HepG2 (cell line): Measurements from ENCODE around the gene LZTS2. TPM values are rescaled to one million over a fixed set of nuclear protein-coding genes. Genes with fewer than 3 reads are reported as not detected.

Experiments used
- ATAC-seq: fragments of 200-7000 bp; cut with Tn5 transposase; 3 replicates; pipeline ENCODE4 v1.9.1; 2020; ENCODE audit warnings: mild to moderate bottlenecking, moderate library complexity
- BruUV-seq: library from RNA; stranded (reverse); fragments of 400-500 nt; replicated peaks from 2 replicates; lab custom pipeline; 2021; lab: Mats Ljungman, UMichigan
- CTCF ChIA-PET: fragments of 300-600 bp; formaldehyde crosslinking; extraction: SDS; loops from one replicate; lab custom pipeline; 2021; ENCODE audit warnings: low total read pairs, inconsistent platforms, low intra/inter-chr PET ratio; lab: Yijun Ruan, JAX
- POLR2A ChIA-PET: fragments of 350-600 bp; sonication (Branson Sonifier 250); formaldehyde crosslinking; loops from one replicate; lab custom pipeline; 2020; ENCODE audit warnings: antibody characterized with exemption, inconsistent platforms; lab: Yijun Ruan, JAX
- DNase-seq: peaks from one replicate; pipeline ENCODE4 v3.0.0-alpha.2; 2015; ENCODE audit warnings: low spot score
- FAIRE-seq: peaks from 3 replicates; lab custom pipeline; 2011; peaks lifted over from hg19 to GRCh38; lab: Jason Lieb, UNC
- H2AFZ ChIP-seq: one replicate; pipeline ENCODE4 v1.6.1; 2011; ENCODE audit warnings: low read length, inconsistent platforms
- H3K27ac ChIP-seq: fragments of 300-600 bp; 3 replicates; pipeline ENCODE4 v1.8.0; 2011; ENCODE audit warnings: mixed run types, mild to moderate bottlenecking, mixed read lengths, low read length, inconsistent platforms; ENCODE audit not compliant: insufficient read depth; ENCODE audit errors: extremely low read length
- H3K27me3 ChIP-seq, 2 experiments: fragments of 200-600 bp in 1 of 2; 2 replicates in 1 of 2; 3 replicates in 1 of 2; pipeline versions ENCODE4 v1.6.0 to v1.8.0; 2011; ENCODE audit warnings: low read length in 2 of 2, mild to moderate bottlenecking in 2 of 2, moderate library complexity in 2 of 2, inconsistent platforms in 1 of 2; ENCODE audit not compliant: insufficient read depth in 2 of 2, control insufficient read depth in 1 of 2
- H3K36me3 ChIP-seq, 2 experiments: fragments of 200-600 bp in 1 of 2; replicated peaks in 1 of 2; 2 replicates in 1 of 2; 3 replicates in 1 of 2; pipeline versions ENCODE4 v1.5.1 to v1.8.0; 2011; ENCODE audit warnings: low read length in 2 of 2, inconsistent platforms in 1 of 2; ENCODE audit not compliant: insufficient read depth in 2 of 2, control insufficient read depth in 1 of 2
- H3K4me1 ChIP-seq: 2 replicates; pipeline ENCODE4 v1.5.1; 2012; ENCODE audit warnings: low read length, inconsistent platforms; ENCODE audit not compliant: insufficient read depth
- H3K4me2 ChIP-seq: 2 replicates; pipeline ENCODE4 v1.6.0; 2011; ENCODE audit warnings: low read depth, low read length, inconsistent platforms
- H3K4me3 ChIP-seq, 3 experiments: fragments of 200-600 bp in 1 of 3; sonication (generic), shearing (Covaris generic) in 1 of 3; replicated peaks in 1 of 3; 2 replicates each; pipeline ENCODE4 v1.5.1; 2011 to 2016; ENCODE audit warnings: low read length in 3 of 3, inconsistent platforms in 2 of 3, low read depth in 2 of 3, mild to moderate bottlenecking in 2 of 3, control low read depth in 1 of 3, mixed read lengths in 1 of 3; ENCODE audit not compliant: insufficient read depth in 1 of 3
- H3K79me2 ChIP-seq: one replicate; pipeline ENCODE4 v1.6.1; 2011; ENCODE audit warnings: low read length, inconsistent platforms; ENCODE audit not compliant: insufficient read depth
- H3K9ac ChIP-seq: 2 replicates; pipeline ENCODE4 v1.6.0; 2011; ENCODE audit warnings: mild to moderate bottlenecking, low read depth, low read length, inconsistent platforms; ENCODE audit not compliant: insufficient read depth
- H3K9me3 ChIP-seq: 2 replicates; pipeline ENCODE4 v1.5.1; 2012; ENCODE audit warnings: mild to moderate bottlenecking, low read length
- H4K20me1 ChIP-seq: 2 replicates; pipeline ENCODE4 v1.6.0; 2011; ENCODE audit warnings: inconsistent platforms, mild to moderate bottlenecking, low read length, moderate library complexity; ENCODE audit not compliant: insufficient read depth
- BCL6 ChIP-seq: IDR thresholded peaks from 2 replicates; pipeline ENCODE4 v1.6.1; 2016; ENCODE audit warnings: missing genetic modification reagents, missing compliant biosample characterization
- BHLHE40 ChIP-seq: IDR thresholded peaks from 2 replicates; pipeline ENCODE4 v1.6.1; 2011; ENCODE audit warnings: low read length, improper control_type of control experiment
- CREM ChIP-seq, 2 experiments: sonication (generic) in 1 of 2; formaldehyde crosslinking in 1 of 2; IDR thresholded peaks; 2 replicates each; pipeline versions ENCODE4 v1.4.0 to v1.6.1; 2016 to 2020; ENCODE audit warnings: antibody characterized with exemption in 1 of 2, mild to moderate bottlenecking in 1 of 2, missing genetic modification reagents in 1 of 2
- E2F1 ChIP-seq: sonication (generic); formaldehyde crosslinking; IDR thresholded peaks from 2 replicates; pipeline ENCODE4 v1.5.0; 2020; ENCODE audit warnings: missing genetic modification reagents
- ELF3 ChIP-seq: IDR thresholded peaks from 2 replicates; pipeline ENCODE4 v1.6.1; 2016; ENCODE audit warnings: missing genetic modification reagents, missing compliant biosample characterization
- FOXK1 ChIP-seq: sonication (generic); formaldehyde crosslinking; IDR thresholded peaks from 2 replicates; pipeline ENCODE4 v1.4.0; 2020; ENCODE audit warnings: low read depth, missing genetic modification reagents, borderline replicate concordance
- GATAD2A ChIP-seq: IDR thresholded peaks from 2 replicates; pipeline ENCODE4 v1.6.1; 2016
- MED1 ChIP-seq: sonication (generic); formaldehyde crosslinking; IDR thresholded peaks from 2 replicates; pipeline ENCODE4 v1.4.0; 2020; ENCODE audit warnings: missing genetic modification reagents
- MIXL1 ChIP-seq: IDR thresholded peaks from 2 replicates; pipeline ENCODE4 v1.6.1; 2016
- NR2F1 ChIP-seq, 2 experiments: fragments of 450-650 bp in 1 of 2; formaldehyde crosslinking in 1 of 2; IDR thresholded peaks; 2 replicates each; pipeline versions ENCODE4 v1.5.0 to v1.6.1; 2016 to 2020; ENCODE audit warnings: mild to moderate bottlenecking in 1 of 2, missing compliant biosample characterization in 1 of 2, missing genetic modification reagents in 1 of 2, moderate library complexity in 1 of 2
- NR2F6 ChIP-seq, 2 experiments: IDR thresholded peaks; 2 replicates each; pipeline ENCODE4 v1.6.1; 2016; ENCODE audit warnings: antibody characterized with exemption in 1 of 2, mild to moderate bottlenecking in 1 of 2
- SIX1 ChIP-seq: sonication (generic); formaldehyde crosslinking; IDR thresholded peaks from 2 replicates; pipeline ENCODE4 v1.4.0; 2020; ENCODE audit warnings: missing genetic modification reagents, borderline replicate concordance
- SKIL ChIP-seq: sonication (generic); formaldehyde crosslinking; IDR thresholded peaks from 2 replicates; pipeline ENCODE4 v1.8.0; 2022; ENCODE audit warnings: missing genetic modification reagents, mild to moderate bottlenecking, moderate library complexity, borderline replicate concordance
- TERF1 ChIP-seq: sonication (generic); formaldehyde crosslinking; IDR thresholded peaks from 2 replicates; pipeline ENCODE4 v1.8.0; 2022; ENCODE audit warnings: mild to moderate bottlenecking, missing genetic modification reagents, moderate library complexity
- THRA ChIP-seq: sonication (generic); formaldehyde crosslinking; IDR thresholded peaks from 2 replicates; pipeline ENCODE4 v1.4.0; 2020; ENCODE audit warnings: missing genetic modification reagents, borderline replicate concordance
- ZNF451 ChIP-seq: sonication (generic); formaldehyde crosslinking; IDR thresholded peaks from 2 replicates; pipeline ENCODE4 v1.5.0; 2020; ENCODE audit warnings: mild to moderate bottlenecking, missing genetic modification reagents
- ZNF83 ChIP-seq: sonication (generic); formaldehyde crosslinking; IDR thresholded peaks from 2 replicates; pipeline ENCODE4 v1.4.0; 2020; ENCODE audit warnings: missing genetic modification reagents, mild to moderate bottlenecking, borderline replicate concordance
- whole genome bisulfite sequencing: methylation state at CpG from one replicate; pipeline ENCODE4 v1.1.6; 2017; ENCODE audit warnings: low lambda C conversion rate; 5-methylcytosine and 5-hydroxymethylcytosine counted together
- in situ Hi-C: cut with HindIII; loops from 2 replicates; pipeline ENCODE4 v1.10.0; 2017; ENCODE audit warnings: low pct_unique_long_range_greater_than_20kb; ENCODE audit not compliant: extremely low pct_ligation_motif_present
- intact Hi-C: fragments of 100-400 bp; cut with micrococcal nuclease; formaldehyde crosslinking; loops from one replicate; pipeline ENCODE4 v1.10.0; 2022; ENCODE audit not compliant: unreplicated experiment
- polyA plus RNA-seq, 8 experiments: library from polyadenylated mRNA; depleted of rRNA in 3 of 8; stranded (reverse) in 7 of 8; unstranded in 1 of 8; fragments of >200 nt; fragmentation: Illumina TruSeq in 4 of 8; extraction: Trizol in 4 of 8; gene quantifications; 2 replicates each; pipeline versions ENCODE4 v1.2.1 to v1.2.3, GENCODE V29; 2011 to 2016; ENCODE audit warnings: low read depth in 4 of 8, missing spikeins in 1 of 8, mixed read lengths in 1 of 8; ENCODE audit not compliant: insufficient read depth in 1 of 8
- total RNA-seq, 5 experiments: library from RNA; depleted of rRNA; stranded (reverse); fragments of >200 nt; fragmentation: Illumina TruSeq; extraction: Trizol; gene quantifications; 2 replicates each; pipeline ENCODE4 v1.2.3, GENCODE V29; 2016; ENCODE audit warnings: low read depth in 1 of 5

LZTS2 gene
- total and polyA plus RNA-seq, 2 of the 13 experiments (the other 11 are each of a cell fraction or from before 2014, with no cell fraction given) = 43.6 to 65.6 TPM

- TF ChIP-seq BHLHE40 = no peak
- TF ChIP-seq, all 625 proteins: peak for 5
These were observed 43.7 kb downstream of the LZTS2 start (continued) for GRCh38 chr10:101043363-101043707.

- DNase-seq (peak; percentile 37), FAIRE-seq (no peak), ATAC-seq (no peak)
- intact Hi-C loops = no loop called here
- peaks cover 61% of the 10 kb centered on the region for H3K4me1 ChIP-seq
- CTCF ChIA-PET = interaction anchor here (4.2 kb wide), 1 partner anchor 23 kb away, joined by 45 read pairs; no protein-coding TSS in a partner anchor
- peak overlapping the region; percentile 87 for H3K27ac ChIP-seq
- POLR2A ChIA-PET = interaction anchor here (1.7 to 5.9 kb wide), 10 partner anchors 8 to 69 kb away, joined by 5 to 141 read pairs (median 12); partner anchors contain the start of genes KAZALD1, PDZD7 and SFXN3
- no peak overlapping the region for H2AFZ ChIP-seq
- H3K4me2 ChIP-seq = peak overlapping the region; percentile 89
- no peaks in the 10 kb centered on the region for H3K79me2 ChIP-seq
- no peak overlapping the region; the same call in 1 of the 2 replicates for H3K9ac ChIP-seq
- H3K36me3 ChIP-seq = peaks cover 0 to 3% of the 10 kb centered on the region in 2 experiments; a peak in 1 of 5 replicates
- peak overlapping the region in 1 of 3 experiments; percentile 74; a peak in 1 of 6 replicates for H3K4me3 ChIP-seq
- H3K9me3 ChIP-seq = no peaks in the 10 kb centered on the region
- BruUV-seq = no TSS peak
- 41% methylated on average over 2 of the region's 2 CpGs for WGBS
- H4K20me1 ChIP-seq = no peaks in the 10 kb centered on the region
- no peaks in the 10 kb centered on the region; a peak in 1 of 5 replicates for H3K27me3 ChIP-seq
- in situ Hi-C loops = no loop called here
- TF ChIP-seq MED1 = peak; percentile 29; the same call in 1 of the 2 replicates
- 0 out of 2 replicates have a peak, but pooled peaks have one; percentile 27 for TF ChIP-seq SKIL (CRISPR knock-in tag)
- TF ChIP-seq THRA (CRISPR knock-in tag) = peak; percentile 48; the same call in 1 of the 2 replicates
- 0 out of 2 replicates have a peak, but pooled peaks have one; percentile 15 for TF ChIP-seq FOXK1
- peak; percentile 41; the same call in 1 of the 2 replicates for TF ChIP-seq BCL6 (CRISPR knock-in tag)
- TF ChIP-seq MIXL1 (CRISPR knock-in tag) = 0 out of 2 replicates have a peak, but pooled peaks have one; percentile 25
- TF ChIP-seq E2F1 (CRISPR knock-in tag) = no peak
- TF ChIP-seq ZNF83 (CRISPR knock-in tag) = no peak
- TF ChIP-seq ZNF451 = no peak
- TF ChIP-seq GATAD2A = 0 out of 2 replicates have a peak, but pooled peaks have one; percentile 11
- peak; percentile 76 for TF ChIP-seq NR2F6 (IDR thresholded peaks at IDR 0.05)
- peak; percentile 86 for TF ChIP-seq NR2F6 (CRISPR knock-in tag; IDR thresholded peaks at IDR 0.05)
- peak; percentile 70 to 72; a peak in 3 of 4 replicates for TF ChIP-seq NR2F1 (CRISPR knock-in tag; IDR thresholded peaks at IDR 0.05)
- no peak for TF ChIP-seq TERF1 (CRISPR knock-in tag)
- TF ChIP-seq CREM (IDR thresholded peaks at IDR 0.05) = peak; percentile 25; the same call in 1 of the 2 replicates
- no peak for TF ChIP-seq CREM (CRISPR knock-in tag; IDR thresholded peaks at IDR 0.05)
- TF ChIP-seq SIX1 (CRISPR knock-in tag) = peak; percentile 26; the same call in 1 of the 2 replicates
- peak; percentile 6; the same call in 1 of the 2 replicates for TF ChIP-seq ELF3 (CRISPR knock-in tag)
These were observed 44.5 kb downstream of the LZTS2 start for GRCh38 chr10:101044117-101044516.
